Smooth muscle cell (in vitro differentiated cells): ENCODE results near the gene ANO1. TPM values are rescaled to one million over a fixed set of nuclear protein-coding genes. Genes with fewer than 3 reads are reported as not detected.

ENCODE experiments used
- DNase-seq: peaks from one replicate; lab custom pipeline; 2025; ENCODE audit not compliant: unreplicated experiment; lab: John Stamatoyannopoulos, UW
- H2AFZ ChIP-seq: fragments of 200-600 bp; sonication (generic); 2 replicates; pipeline ENCODE4 v1.6.0; 2016; ENCODE audit warnings: antibody characterized with exemption, low read depth, mild to moderate bottlenecking
- H3F3A ChIP-seq: fragments of 200-600 bp; sonication (generic); 2 replicates; pipeline ENCODE4 v1.6.0; 2017; ENCODE audit warnings: antibody characterized with exemption, low read depth
- H3K27ac ChIP-seq: fragments of 200-600 bp; sonication (generic); 2 replicates; pipeline ENCODE4 v1.5.1; 2016; ENCODE audit warnings: low read depth, mild to moderate bottlenecking
- H3K27me3 ChIP-seq: fragments of 200-600 bp; sonication (generic); 2 replicates; pipeline ENCODE4 v1.6.1; 2016; ENCODE audit warnings: low read depth, mild to moderate bottlenecking
- H3K36me3 ChIP-seq: fragments of 200-600 bp; sonication (generic); 2 replicates; pipeline ENCODE4 v1.5.1; 2016; ENCODE audit warnings: low read depth
- H3K4me1 ChIP-seq: fragments of 200-600 bp; sonication (generic); 2 replicates; pipeline ENCODE4 v1.5.1; 2016; ENCODE audit warnings: low read depth
- H3K4me2 ChIP-seq: fragments of 200-600 bp; sonication (generic); 2 replicates; pipeline ENCODE4 v1.6.0; 2016; ENCODE audit warnings: mild to moderate bottlenecking
- H3K4me3 ChIP-seq: fragments of 200-600 bp; sonication (generic); 2 replicates; pipeline ENCODE4 v1.5.1; 2016; ENCODE audit warnings: mild to moderate bottlenecking
- H3K79me2 ChIP-seq: fragments of 200-600 bp; sonication (generic); 2 replicates; pipeline ENCODE4 v1.6.0; 2016; ENCODE audit warnings: low read depth, mild to moderate bottlenecking
- H3K9ac ChIP-seq: fragments of 200-600 bp; sonication (generic); 2 replicates; pipeline ENCODE4 v1.6.0; 2016; ENCODE audit warnings: low read depth
- H3K9me3 ChIP-seq: fragments of 200-600 bp; sonication (generic); replicated peaks from 2 replicates; pipeline ENCODE4 v1.5.1; 2016; ENCODE audit warnings: low read depth
- H4K20me1 ChIP-seq: fragments of 200-600 bp; sonication (generic); 2 replicates; pipeline ENCODE4 v1.6.0; 2016; ENCODE audit warnings: low read depth
- WGBS: methylation state at CpG from one replicate; pipeline ENCODE4 v1.1.7; 2016; ENCODE audit warnings: low lambda C conversion rate; 5-methylcytosine and 5-hydroxymethylcytosine counted together
- polyA plus RNA-seq: library from polyadenylated mRNA; unstranded; fragments of >200 nt; fragmentation: Nextera tagmentation; extraction: Ambion mirVana; gene quantifications from 2 replicates; pipeline ENCODE4 v1.2.1, GENCODE V29; 2016
- total RNA-seq: library from RNA; depleted of rRNA; stranded (reverse); fragments of >200 nt; gene quantifications from 2 replicates; pipeline ENCODE4 v1.2.3, GENCODE V29; 2014
- TF ChIP-seq, protein P1 (sequence below): fragments of 200-600 bp; sonication (generic); IDR thresholded peaks from 2 replicates; pipeline ENCODE4 v1.5.1; 2017; ENCODE audit warnings: borderline replicate concordance, mild to moderate bottlenecking, antibody characterized with exemption; ENCODE audit not compliant: insufficient read depth, poor library complexity, severe bottlenecking

The ANO1 gene
- total and polyA plus RNA-seq, 2 experiments from 2014 or later, result 93.4 to 133 TPM

- Histone ChIP-seq H4K20me1 (no peaks in the 10 kb centered on the region), H2AFZ (no peak overlapping the region), H3K79me2 (peaks cover 8% of the 10 kb centered on the region), H3K4me3 (no peak overlapping the region), H3K9ac (no peak overlapping the region), H3K9me3 (no peaks in the 10 kb centered on the region), H3K27ac (peak overlapping the region; percentile 55), H3K27me3 (no peaks in the 10 kb centered on the region), H3K4me1 (peaks cover 5% of the 10 kb centered on the region), H3K36me3 (no peaks in the 10 kb centered on the region), H3K4me2 (peak overlapping the region; percentile 0), H3F3A (peaks cover 15% of the 10 kb centered on the region)
- DNase-seq, result no peak
- TF ChIP-seq, protein P1, sequence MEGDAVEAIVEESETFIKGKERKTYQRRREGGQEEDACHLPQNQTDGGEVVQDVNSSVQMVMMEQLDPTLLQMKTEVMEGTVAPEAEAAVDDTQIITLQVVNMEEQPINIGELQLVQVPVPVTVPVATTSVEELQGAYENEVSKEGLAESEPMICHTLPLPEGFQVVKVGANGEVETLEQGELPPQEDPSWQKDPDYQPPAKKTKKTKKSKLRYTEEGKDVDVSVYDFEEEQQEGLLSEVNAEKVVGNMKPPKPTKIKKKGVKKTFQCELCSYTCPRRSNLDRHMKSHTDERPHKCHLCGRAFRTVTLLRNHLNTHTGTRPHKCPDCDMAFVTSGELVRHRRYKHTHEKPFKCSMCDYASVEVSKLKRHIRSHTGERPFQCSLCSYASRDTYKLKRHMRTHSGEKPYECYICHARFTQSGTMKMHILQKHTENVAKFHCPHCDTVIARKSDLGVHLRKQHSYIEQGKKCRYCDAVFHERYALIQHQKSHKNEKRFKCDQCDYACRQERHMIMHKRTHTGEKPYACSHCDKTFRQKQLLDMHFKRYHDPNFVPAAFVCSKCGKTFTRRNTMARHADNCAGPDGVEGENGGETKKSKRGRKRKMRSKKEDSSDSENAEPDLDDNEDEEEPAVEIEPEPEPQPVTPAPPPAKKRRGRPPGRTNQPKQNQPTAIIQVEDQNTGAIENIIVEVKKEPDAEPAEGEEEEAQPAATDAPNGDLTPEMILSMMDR, result no peak
- WGBS, result 28% methylated on average over 13 of the region's 13 CpGs
These were observed 17.6 kb downstream of the ANO1 start for GRCh38 chr11:70095541-70096252.

- Histone ChIP-seq H3K36me3 (no peaks in the 10 kb centered on the region), H3K27ac (peak overlapping the region; percentile 55)
These were observed 19.9 kb downstream of the ANO1 start for GRCh38 chr11:70097783-70098563.

GRCh38 chr11:70098936-70099335 is 20.8 kb downstream of the ANO1 start:
- no peak overlapping the region for H2AFZ ChIP-seq
- H4K20me1 ChIP-seq, result no peaks in the 10 kb centered on the region
- no peak for DNase-seq
- 69% methylated on average over 12 of the region's 12 CpGs for WGBS
- peaks cover 13% of the 10 kb centered on the region for H3K4me1 ChIP-seq
- H3F3A ChIP-seq, result peaks cover 15% of the 10 kb centered on the region
- H3K9me3 ChIP-seq, result no peaks in the 10 kb centered on the region
- TF ChIP-seq, protein P1, result no peak
- no peak overlapping the region for H3K9ac ChIP-seq
- peak overlapping the region; percentile 55 for H3K27ac ChIP-seq
- peak overlapping the region; percentile 52 for H3K4me2 ChIP-seq
- H3K4me3 ChIP-seq, result no peak overlapping the region
- no peaks in the 10 kb centered on the region for H3K27me3 ChIP-seq
- no peaks in the 10 kb centered on the region for H3K36me3 ChIP-seq
- no peaks in the 10 kb centered on the region for H3K79me2 ChIP-seq

More at GRCh38 chr11:70097783-70098563, 19.9 kb downstream of the ANO1 start:
- no peaks in the 10 kb centered on the region for H3K9me3 ChIP-seq
- H3K4me1 ChIP-seq, result peaks cover 5% of the 10 kb centered on the region
- no peak overlapping the region for H3K9ac ChIP-seq
- no peaks in the 10 kb centered on the region for H3K27me3 ChIP-seq
- H3K4me2 ChIP-seq, result peak overlapping the region; percentile 52
- H2AFZ ChIP-seq, result no peak overlapping the region
- TF ChIP-seq, protein P1, result no peak
- no peaks in the 10 kb centered on the region for H4K20me1 ChIP-seq
- peaks cover 15% of the 10 kb centered on the region for H3F3A ChIP-seq
- no peak for DNase-seq
- H3K4me3 ChIP-seq, result no peak overlapping the region
- 88% methylated on average over 23 of the region's 23 CpGs for WGBS
- H3K79me2 ChIP-seq, result no peaks in the 10 kb centered on the region
